Gastroesophageal sphincter (tissue), 2 donors: Measurements from ENCODE around the gene CLSTN3.

Experiments used
- POLR2A ChIP-seq, 2 donors: fragments of 450-650 bp; IDR thresholded peaks; one replicate each; pipeline ENCODE4 v1.6.1; 2017; ENCODE audit warnings: antibody characterized with exemption in 2 of 2, mild to moderate bottlenecking in 2 of 2, moderate library complexity in 1 of 2
- POLR2AphosphoS5 ChIP-seq: sonication (generic); formaldehyde crosslinking; IDR thresholded peaks from one replicate; pipeline ENCODE4 v1.6.1; 2017; ENCODE audit warnings: antibody characterized with exemption

DNA sequence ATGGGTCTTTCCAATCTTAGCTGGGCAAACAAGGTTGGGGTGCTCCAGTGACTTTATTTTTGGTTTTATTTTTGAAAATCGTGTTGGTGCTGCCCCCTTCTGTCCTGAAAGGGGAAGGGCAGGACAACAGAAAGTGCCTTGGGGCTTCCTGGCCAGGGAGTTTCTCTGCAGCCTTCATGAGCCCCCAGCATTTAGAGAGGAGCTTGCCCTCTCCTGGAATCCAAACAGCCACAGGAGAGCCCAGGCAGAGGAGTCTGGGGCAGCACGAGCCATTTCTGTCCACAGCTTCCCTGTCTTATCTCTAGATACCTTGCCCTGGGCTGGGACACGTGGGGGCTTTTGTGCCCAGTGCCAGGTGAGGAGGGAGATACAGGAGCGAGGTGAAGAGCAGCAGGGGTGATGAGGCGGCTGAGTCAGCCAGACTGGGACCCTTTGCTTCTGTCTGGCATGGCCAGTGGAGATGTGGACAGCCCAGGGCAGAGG, 16.7 kb upstream of the CLSTN3 start:
- TF ChIP-seq POLR2A (IDR thresholded peaks at IDR 0.05) (no peak), POLR2AphosphoS5 (no peak)
